NCI-H345 treated with DMSO at 0.1 percent for 48 hours (cell line): ENCODE measurements around the gene BNC2.
A peak's percentile ranks its signal among the peaks of the same experiment; 100 is the strongest.

ENCODE experiments used
- DNase-seq: peaks from one replicate; lab custom pipeline; 2025; ENCODE audit not compliant: unreplicated experiment; lab: John Stamatoyannopoulos, UW

Gene BNC2

GRCh38 chr9:16716601-16717000 lies 153.9 kb downstream of the BNC2 start:
- DNase-seq = no peak

DNA sequence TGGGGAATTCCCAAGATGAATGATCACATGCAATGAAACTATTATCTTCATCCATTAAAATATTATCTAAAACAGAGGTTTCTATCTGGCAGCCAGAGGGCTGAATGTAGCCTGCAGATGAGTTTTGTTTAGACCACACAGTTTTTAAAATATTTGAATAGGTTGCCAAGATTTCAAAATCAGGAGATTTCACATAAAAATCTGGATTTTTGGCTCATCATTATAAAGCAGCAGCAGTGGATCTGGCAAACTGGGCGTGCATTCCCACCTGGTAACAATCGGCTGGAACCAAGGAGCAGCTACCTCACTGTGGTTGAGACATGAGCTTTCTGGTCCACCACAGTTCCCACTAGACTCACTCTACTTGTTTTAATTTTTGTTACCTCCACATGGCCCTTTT lies 155.1 kb downstream of the BNC2 start:
- DNase-seq = no peak

DNA sequence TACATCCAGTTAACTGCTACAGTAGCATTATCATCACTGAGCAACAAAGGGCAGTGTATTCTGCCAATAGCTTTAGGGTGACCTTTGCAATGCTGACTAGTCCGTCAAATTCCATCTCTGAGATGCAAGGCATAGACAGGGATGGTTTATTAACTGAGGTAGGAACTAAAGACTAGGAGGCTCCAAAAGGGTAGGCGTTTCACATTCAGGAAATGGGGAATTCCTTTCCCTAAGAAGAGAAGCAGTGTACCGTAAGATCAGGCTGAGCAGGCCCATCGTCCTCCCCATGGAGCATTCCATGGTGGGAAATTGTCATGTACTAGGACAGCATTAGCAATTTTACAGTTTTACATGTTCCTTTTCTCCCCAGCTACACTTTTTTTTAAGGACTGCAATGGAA lies 157.7 kb downstream of the BNC2 start:
- no peak for DNase-seq

DNA sequence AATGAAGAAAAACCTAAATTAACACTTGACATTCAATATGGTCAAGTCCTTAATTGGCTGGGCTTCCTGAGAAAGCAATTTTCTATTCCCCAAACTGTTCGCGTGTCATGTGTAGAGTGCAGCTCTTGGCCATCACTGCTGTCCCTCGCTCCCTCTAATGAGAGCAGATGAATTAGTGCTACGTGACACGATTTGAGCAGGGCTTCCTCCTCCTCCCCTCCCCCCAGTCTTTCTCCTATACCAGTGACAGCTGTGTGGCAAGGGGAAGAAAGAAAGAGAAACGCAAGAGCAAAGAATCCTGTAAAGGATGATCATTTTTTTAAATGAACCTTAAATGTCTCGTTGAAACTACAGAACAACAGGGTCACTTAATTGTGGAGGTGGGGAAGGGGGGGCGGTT lies 159.6 kb downstream of the BNC2 start:
- no peak for DNase-seq

DNA sequence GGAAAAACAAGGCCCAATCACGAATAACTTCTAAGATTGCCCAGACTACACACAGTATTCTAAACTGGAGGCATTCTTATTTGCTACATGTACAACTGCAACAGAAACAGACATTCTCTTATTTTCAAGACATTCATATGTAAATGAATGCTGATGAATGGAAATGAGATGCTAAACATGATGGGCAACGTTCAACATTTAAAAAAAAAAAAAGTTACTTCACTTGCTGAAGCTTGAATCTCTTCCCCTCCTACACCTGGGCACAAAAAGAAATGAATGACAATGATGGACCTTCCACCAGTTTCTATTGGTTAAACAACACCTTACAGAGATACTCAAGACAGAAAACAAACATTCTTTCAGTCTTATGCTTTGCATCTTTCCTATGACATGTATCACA lies 160.5 kb downstream of the BNC2 start:
- no peak for DNase-seq

GRCh38 chr9:16708656-16709435 lies 161.6 kb downstream of the BNC2 start:
- no peak for DNase-seq

DNA sequence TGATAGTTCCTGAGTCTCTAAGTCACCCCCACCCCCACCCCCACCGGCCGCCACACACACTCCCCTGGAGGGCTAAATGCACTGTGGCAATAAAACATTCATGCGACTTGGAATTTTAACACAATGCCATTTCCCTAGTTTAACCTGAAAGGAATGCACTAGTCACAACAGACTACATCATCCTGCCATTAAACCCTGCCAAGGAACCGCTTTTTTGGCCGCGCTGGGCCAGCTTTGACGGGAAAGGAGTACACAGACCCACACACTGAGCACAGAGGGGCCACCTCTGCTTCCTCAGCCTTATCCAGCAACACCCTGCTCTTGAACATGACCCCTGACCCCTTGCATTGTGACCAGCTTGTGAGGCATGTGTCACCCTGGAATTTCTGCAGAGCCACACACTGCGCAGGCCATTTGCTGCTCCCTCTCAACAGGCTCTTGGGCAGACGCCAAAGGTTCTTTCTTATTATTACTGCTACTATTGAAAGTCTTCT lies 165.3 kb downstream of the BNC2 start:
- no peak for DNase-seq

DNA sequence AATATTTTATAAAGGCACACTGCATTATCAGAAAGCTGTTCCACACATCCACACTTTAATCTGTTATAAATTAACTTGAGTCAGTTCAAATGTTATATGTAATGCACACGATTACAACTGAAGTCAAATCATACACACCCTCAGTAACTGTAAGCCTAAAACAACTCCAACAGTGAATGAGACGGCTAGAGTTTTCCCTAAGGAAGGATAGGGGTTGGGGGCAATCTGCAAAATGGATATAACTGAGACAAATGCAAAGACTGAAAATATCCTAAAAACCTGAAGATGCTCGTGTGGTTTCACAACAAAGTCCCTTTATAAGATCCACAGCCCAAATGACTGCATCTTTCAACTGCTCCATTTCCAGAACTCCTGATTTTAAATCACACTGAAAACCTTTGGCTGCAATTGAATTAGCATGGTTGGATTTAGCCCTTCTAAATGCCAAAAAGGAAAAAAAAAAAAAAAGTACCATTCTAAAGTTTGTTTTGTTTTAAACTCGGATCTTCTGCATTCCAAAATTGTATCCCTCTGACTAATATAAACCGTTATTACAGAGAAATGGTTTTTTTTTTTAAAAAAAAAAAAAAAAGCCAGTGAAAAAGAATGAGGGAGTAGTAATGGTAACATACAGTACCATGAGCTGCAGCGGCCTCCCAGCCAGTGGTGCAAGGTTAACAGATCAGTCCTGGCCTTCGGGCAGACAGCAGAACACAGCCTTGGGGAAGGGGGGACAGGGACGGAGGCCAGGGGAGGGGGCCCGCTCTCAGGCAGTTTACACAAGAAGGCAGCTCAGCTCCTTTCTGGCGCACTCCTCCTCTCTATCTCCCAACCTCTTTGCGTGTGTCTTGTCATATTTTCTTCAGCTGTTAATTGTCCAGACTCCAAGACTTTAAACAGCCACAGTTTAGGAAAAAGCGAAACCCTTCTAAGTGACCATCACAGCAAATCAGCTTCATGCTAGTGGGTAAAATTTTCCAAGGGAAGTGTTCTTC lies 166.1 kb downstream of the BNC2 start:
- DNase-seq = no peak

DNA sequence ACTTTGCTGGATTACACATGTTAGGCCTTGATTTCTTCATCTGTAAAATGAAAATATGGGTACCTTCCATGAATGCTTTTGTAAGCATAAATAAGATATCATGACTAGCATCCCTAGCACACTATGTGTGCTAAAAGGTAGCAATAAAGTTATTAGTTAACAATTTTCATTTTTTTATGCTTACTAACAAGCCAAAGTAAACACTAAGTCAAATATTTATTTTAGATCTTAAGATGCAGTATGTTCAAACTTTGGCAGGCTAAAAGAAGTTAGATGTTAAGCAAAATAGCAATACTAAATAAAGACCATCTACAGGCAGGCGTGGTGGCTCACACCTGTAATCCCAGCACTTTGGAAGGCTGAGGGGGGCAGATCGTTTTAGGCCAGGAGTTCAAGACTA lies 169.1 kb downstream of the BNC2 start:
- DNase-seq = no peak

- no peak for DNase-seq
Measured at GRCh38 chr9:16693616-16694015, 176.9 kb downstream of the BNC2 start.

DNA sequence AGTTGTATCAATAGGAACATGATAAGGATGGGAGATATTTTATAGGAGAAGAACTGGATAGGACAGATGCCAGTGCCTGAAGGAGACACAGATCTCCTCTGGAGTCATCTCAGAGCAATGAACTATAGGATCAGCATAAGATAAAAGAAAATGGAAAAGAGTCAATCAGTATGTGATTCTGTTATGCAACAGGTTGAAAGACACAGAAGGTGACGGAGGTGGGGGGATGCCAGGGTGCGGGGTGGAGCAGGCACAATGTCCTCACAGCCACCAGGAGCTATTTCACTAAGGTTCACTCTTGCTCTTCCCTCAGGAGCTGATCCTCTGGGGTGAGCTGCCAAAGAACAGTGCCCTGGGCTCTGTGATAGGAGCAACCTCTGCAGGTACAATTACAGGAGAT lies 179.8 kb downstream of the BNC2 start:
- no peak for DNase-seq

- no peak for DNase-seq
Measured at GRCh38 chr9:16690205-16690604, 180.3 kb downstream of the BNC2 start.

DNA sequence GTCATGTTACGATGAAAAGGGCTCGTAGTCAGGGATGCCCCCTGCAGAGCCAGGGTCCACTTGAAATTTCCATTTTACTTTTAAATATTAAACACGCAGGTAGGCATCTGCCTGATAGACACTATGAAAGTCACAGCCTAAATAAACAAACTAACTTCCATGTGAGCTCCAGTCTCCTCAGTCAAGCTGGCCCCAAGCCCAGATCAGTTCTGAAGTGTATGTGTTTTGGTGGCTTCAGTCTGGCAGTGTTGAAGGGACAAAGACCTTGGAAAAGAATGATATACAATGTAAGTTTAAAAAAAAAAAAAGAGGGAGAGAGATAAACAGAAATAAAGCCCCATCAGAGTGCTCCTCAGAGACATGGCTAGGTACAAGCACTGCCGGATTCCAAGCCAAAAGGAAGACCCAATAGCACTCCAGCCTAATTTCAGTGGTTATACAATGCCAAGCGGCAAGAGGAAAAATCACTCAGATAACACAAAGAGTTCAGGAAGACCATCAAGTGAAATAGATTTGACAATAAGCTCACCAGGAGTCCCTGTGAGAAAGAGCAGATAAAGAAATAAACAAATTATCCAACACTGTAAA lies 181.0 kb downstream of the BNC2 start:
- peak; percentile 93 for DNase-seq

DNA sequence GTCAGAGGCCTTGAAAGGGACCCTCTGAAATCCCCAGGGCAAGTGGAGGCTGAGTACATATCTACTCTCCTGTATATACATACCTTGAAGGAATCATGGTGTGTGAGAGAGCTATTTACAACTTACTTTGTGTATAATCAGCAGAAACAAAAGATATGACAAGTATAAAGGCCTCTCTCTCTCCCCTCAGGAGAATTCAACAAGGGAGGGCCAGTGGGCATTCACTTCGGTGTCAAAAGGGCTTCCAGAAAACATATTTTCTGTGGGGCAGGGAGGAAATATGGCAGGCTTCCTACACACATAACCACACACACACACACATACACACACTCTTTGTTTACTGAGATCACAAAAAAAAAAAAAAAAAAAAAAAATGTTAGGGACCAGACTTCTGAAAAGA lies 181.7 kb downstream of the BNC2 start:
- DNase-seq = no peak

DNA sequence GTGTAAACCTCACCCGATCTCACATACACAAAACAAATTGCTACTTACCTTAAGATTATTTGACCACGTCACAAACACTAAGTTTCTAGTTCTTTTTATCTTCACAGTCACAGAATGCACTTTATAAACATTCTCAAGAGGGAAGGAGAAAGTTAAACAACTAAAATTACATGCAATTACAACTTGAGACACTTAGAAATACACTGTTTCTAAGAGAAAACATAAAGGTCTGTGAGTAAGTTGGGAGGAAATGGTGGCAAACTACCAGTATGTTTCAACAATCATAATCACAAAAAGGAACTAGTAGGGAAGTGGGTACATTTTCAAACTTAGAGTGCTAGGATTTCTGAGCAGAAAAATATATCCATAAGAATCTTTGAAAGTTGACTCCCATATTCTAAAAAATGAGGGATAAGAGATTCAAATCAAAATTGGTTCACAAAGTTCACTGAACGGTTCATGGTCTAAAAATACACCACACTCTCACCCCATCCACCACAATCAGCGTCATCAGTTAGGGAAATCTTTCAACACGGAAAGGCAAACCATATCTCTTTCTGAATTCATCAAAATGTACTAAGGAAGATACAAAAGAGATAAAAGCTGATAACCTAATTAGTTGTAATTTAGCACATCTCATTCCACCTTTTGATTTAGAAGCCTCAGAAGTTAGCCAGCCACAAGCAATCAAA lies 182.6 kb downstream of the BNC2 start:
- no peak for DNase-seq

DNA sequence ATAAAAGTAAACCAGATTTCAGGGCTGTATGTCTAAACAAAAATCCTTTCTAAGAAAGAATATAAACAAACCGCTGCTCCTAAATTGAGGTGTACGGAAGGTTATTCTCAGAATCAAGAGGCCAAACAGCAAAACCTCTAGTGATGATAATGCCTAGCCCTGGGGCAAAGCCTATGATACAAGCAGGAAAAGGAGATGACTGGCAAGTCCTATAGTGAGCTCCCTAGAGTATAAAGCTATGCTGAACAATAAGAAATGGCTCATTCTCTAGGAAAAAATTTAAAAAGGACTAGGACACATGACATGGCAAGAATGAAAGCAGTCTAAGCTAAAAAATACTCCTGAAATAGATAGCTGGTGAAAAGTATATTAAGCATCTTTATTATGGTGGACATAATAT lies 187.1 kb downstream of the BNC2 start:
- no peak for DNase-seq

DNA sequence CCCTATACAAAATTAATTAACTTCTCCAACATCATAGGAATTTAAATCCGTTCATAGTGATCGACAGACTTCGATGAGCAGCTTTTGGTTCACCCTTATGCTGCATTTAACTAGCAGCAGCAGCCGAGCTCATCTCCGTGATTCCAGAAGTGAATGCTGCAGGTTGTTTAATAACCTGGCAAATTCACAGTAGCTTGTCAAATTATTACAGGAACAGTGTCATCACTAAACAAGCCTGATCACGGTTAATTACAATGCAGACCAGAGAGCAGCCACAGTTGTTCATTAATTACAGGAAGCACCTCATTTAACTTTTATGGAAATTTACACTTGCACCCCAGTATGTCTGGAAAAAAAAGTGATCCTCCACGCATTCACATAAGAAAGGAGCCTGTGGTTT lies 188.2 kb downstream of the BNC2 start:
- DNase-seq = no peak

DNA sequence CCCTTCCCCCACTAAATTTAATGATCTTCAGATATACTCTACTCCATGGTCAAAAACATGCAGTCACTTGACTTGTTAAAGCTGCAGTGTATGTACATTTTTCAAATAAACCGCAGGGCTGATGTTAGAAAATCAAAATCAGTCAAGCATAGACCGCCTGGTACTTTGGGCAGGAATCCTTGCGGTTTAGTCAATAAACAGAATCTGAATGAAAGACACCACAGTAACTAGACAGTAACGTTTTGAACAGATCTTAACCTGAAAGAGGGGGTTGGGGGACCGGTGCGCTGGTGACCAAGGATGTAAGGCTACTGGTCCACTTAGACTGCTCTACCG lies 188.8 kb downstream of the BNC2 start:
- DNase-seq = no peak

GRCh38 chr9:16680975-16681651 lies 189.4 kb downstream of the BNC2 start:
- no peak for DNase-seq

DNA sequence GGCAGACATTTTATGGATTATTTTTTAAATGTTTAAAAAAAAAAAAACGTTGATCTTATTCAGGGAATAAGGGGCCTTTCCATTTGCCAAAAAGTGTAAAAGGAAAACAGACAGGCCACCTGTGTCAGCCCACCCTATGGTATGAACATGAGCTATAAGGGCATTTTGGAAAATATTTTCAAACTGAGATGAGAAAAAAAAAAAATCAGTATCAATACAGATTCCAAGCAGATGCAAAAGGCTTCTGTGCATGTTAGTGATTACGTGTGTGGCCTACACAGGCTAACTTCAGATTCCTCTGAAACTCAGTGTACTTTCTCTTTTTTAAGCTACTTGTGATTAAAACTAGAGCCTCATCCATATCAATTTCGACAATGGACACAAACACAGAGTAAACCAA lies 189.9 kb downstream of the BNC2 start:
- no peak for DNase-seq
